Transverse colon (tissue), 4 donors: Measurements from ENCODE around the gene SLC35F1. TPM values are rescaled to one million over a fixed set of nuclear protein-coding genes. Genes with fewer than 3 reads are reported as not detected.

Source experiments
- DNase-seq: peaks from one replicate; pipeline ENCODE4 v3.0.0-alpha.2; 2019
- H3K27ac ChIP-seq, 4 donors: fragments of 200-600 bp; sonication (generic); 2 replicates each; pipeline ENCODE4 v1.5.1; 2016 to 2018; ENCODE audit warnings: inconsistent platforms in 4 of 4
- H3K27me3 ChIP-seq: fragments of 200-600 bp; sonication (generic); 2 replicates; pipeline ENCODE4 v1.5.1; 2017; ENCODE audit warnings: inconsistent platforms
- H3K36me3 ChIP-seq, 4 donors: fragments of 200-600 bp; sonication (generic); 2 replicates each; pipeline ENCODE4 v1.5.1; 2017 to 2019; ENCODE audit warnings: inconsistent platforms in 4 of 4
- H3K4me1 ChIP-seq, 4 donors: fragments of 200-600 bp; sonication (generic); 2 replicates each; pipeline ENCODE4 v1.5.1; 2017 to 2020; ENCODE audit warnings: inconsistent platforms in 4 of 4
- H3K4me3 ChIP-seq, 4 donors: fragments of 200-600 bp; sonication (generic); 1 replicate in 1 of 4; 2 replicates in 3 of 4; pipeline versions ENCODE4 v1.5.1 to v1.6.1; 2017 to 2019; ENCODE audit warnings: inconsistent platforms in 4 of 4
- H3K9me3 ChIP-seq, 2 donors: fragments of 200-600 bp; sonication (generic); 2 replicates each; pipeline ENCODE4 v1.5.1; 2017 to 2019; ENCODE audit warnings: inconsistent platforms in 2 of 2
- CTCF ChIP-seq, 5 experiments: fragments of 200-600 bp in 3 of 5; fragments of 450-650 bp in 2 of 5; sonication (generic) in 3 of 5; IDR thresholded peaks; 1 replicate in 2 of 5; 2 replicates in 3 of 5; pipeline ENCODE4 v1.5.1; 2016 to 2017; ENCODE audit warnings: antibody characterized with exemption in 5 of 5, inconsistent platforms in 3 of 5, mild to moderate bottlenecking in 2 of 5, moderate library complexity in 1 of 5
- EP300 ChIP-seq: sonication (generic); formaldehyde crosslinking; IDR thresholded peaks from one replicate; pipeline ENCODE4 v1.6.1; 2017; ENCODE audit warnings: antibody characterized with exemption, low read depth
- POLR2A ChIP-seq: fragments of 450-650 bp; IDR thresholded peaks from one replicate; pipeline ENCODE4 v1.6.1; 2016; ENCODE audit warnings: antibody characterized with exemption, mild to moderate bottlenecking, moderate library complexity
- POLR2AphosphoS5 ChIP-seq, 3 donors: sonication (generic); formaldehyde crosslinking; IDR thresholded peaks; one replicate each; pipeline ENCODE4 v1.6.1; 2016; ENCODE audit warnings: antibody characterized with exemption in 3 of 3
- WGBS, 2 donors: methylation state at CpG; one replicate each; pipeline ENCODE4 v1.1.5; 2018; ENCODE audit warnings: low coverage in 1 of 2; 5-methylcytosine and 5-hydroxymethylcytosine counted together
- in situ Hi-C, 4 donors: fragments of 200-750 bp; cut with MboI; loops; one replicate each; pipeline versions ENCODE4 v1.15.0 to v1.15.1; 2017; ENCODE audit warnings: low sequenced_read_pairs in 3 of 4, low pct_ligation_motif_present in 1 of 4, low pct_unique_long_range_greater_than_20kb in 1 of 4
- intact Hi-C: fragments of 100-400 bp; cut with DNase I; formaldehyde crosslinking; loops from one replicate; pipeline ENCODE4 v1.15.1; 2023; ENCODE audit warnings: low total_unique reads
- total RNA-seq, 4 donors: library from RNA; depleted of rRNA; stranded (reverse); fragments of >200 nt; gene quantifications; one replicate each; pipeline ENCODE4 v1.1.0, GENCODE V29; 2016

Gene SLC35F1
- total RNA-seq, 4 donors from 2014 or later, result 0.37 to 1.1 (median 0.71) TPM

GRCh38 chr6:118333772-118334171 lies 426.7 kb downstream of the SLC35F1 start:
- no peaks in the 10 kb centered on the region for H3K9me3 ChIP-seq
- WGBS, 2 donors, result 68 to 100% methylated on average over 1 of the region's 1 CpG
- no peak overlapping the region for H3K27ac ChIP-seq
- H3K4me3 ChIP-seq, result no peak overlapping the region
- DNase-seq, result no peak
- intact Hi-C loops (no loop called here), in situ Hi-C loops (no loop called here)
- H3K36me3 ChIP-seq, result no peaks in the 10 kb centered on the region
- no peaks in the 10 kb centered on the region for H3K27me3 ChIP-seq
- no peaks in the 10 kb centered on the region for H3K4me1 ChIP-seq
- TF ChIP-seq CTCF (IDR thresholded peaks at IDR 0.05), result no peak
- TF ChIP-seq EP300, result no peak
- no peak for TF ChIP-seq POLR2AphosphoS5 (IDR thresholded peaks at IDR 0.05)
- TF ChIP-seq POLR2A, result no peak

- no peak overlapping the region for H3K4me3 ChIP-seq
- H3K36me3 ChIP-seq, result no peaks in the 10 kb centered on the region
- no peaks in the 10 kb centered on the region for H3K4me1 ChIP-seq
- WGBS, 2 donors, result 67 to 78% methylated on average over 1 of the region's 1 CpG
- TF ChIP-seq POLR2A (no peak), EP300 (no peak), CTCF (IDR thresholded peaks at IDR 0.05) (no peak), POLR2AphosphoS5 (IDR thresholded peaks at IDR 0.05) (no peak)
- no peaks in the 10 kb centered on the region for H3K27me3 ChIP-seq
- in situ Hi-C loops, result no loop called here
- no peak overlapping the region for H3K27ac ChIP-seq
- intact Hi-C loops, result no loop called here
- DNase-seq, result no peak
- no peaks in the 10 kb centered on the region for H3K9me3 ChIP-seq
These were observed 427.6 kb downstream of the SLC35F1 start for GRCh38 chr6:118334634-118335033.

- H3K27me3 ChIP-seq, result no peaks in the 10 kb centered on the region
- H3K4me3 ChIP-seq, result no peak overlapping the region
- no peak overlapping the region for H3K27ac ChIP-seq
- no peaks in the 10 kb centered on the region for H3K36me3 ChIP-seq
- no peak for DNase-seq
- no peaks in the 10 kb centered on the region for H3K9me3 ChIP-seq
- intact Hi-C loops, result no loop called here
- no peak for TF ChIP-seq CTCF (IDR thresholded peaks at IDR 0.05)
- no peak for TF ChIP-seq POLR2AphosphoS5 (IDR thresholded peaks at IDR 0.05)
- no peak for TF ChIP-seq EP300
- TF ChIP-seq POLR2A, result no peak
- H3K4me1 ChIP-seq, result no peaks in the 10 kb centered on the region
- WGBS, 2 donors, result 83 to 85% methylated on average over 1 of the region's 1 CpG
- in situ Hi-C loops, result no loop called here
These were observed 428.3 kb downstream of the SLC35F1 start for GRCh38 chr6:118335325-118335816.

- Histone ChIP-seq H3K4me1 (no peaks in the 10 kb centered on the region), H3K4me3 (no peak overlapping the region), H3K36me3 (no peaks in the 10 kb centered on the region), H3K9me3 (no peaks in the 10 kb centered on the region), H3K27ac (no peak overlapping the region), H3K27me3 (no peaks in the 10 kb centered on the region)
- WGBS, 2 donors, result 88 to 89% methylated on average over 4 to 6 of the region's 6 CpGs
- intact Hi-C loops, result no loop called here
- TF ChIP-seq POLR2AphosphoS5 (IDR thresholded peaks at IDR 0.05) (no peak), POLR2A (no peak), EP300 (no peak), CTCF (IDR thresholded peaks at IDR 0.05) (no peak)
- DNase-seq, result no peak
- in situ Hi-C loops, result no loop called here
These were observed 437.1 kb downstream of the SLC35F1 start for GRCh38 chr6:118344014-118344670.
